ENCODE measurements around the gene WDR88.

- no peak for TF ChIP-seq CTCF (IDR thresholded peaks at IDR 0.05)
- TF ChIP-seq POLR2A (IDR thresholded peaks at IDR 0.05) = no peak
These were observed 57.5 kb downstream of the WDR88 start for GRCh38 chr19:33189453-33189852.
